ENCODE data around the gene ATP9A. TPM values are rescaled to one million over a fixed set of nuclear protein-coding genes. Genes with fewer than 3 reads are reported as not detected.

Gene ATP9A
- total RNA-seq, 1 experiment from 2014 or later, result 0.20 TPM

DNA sequence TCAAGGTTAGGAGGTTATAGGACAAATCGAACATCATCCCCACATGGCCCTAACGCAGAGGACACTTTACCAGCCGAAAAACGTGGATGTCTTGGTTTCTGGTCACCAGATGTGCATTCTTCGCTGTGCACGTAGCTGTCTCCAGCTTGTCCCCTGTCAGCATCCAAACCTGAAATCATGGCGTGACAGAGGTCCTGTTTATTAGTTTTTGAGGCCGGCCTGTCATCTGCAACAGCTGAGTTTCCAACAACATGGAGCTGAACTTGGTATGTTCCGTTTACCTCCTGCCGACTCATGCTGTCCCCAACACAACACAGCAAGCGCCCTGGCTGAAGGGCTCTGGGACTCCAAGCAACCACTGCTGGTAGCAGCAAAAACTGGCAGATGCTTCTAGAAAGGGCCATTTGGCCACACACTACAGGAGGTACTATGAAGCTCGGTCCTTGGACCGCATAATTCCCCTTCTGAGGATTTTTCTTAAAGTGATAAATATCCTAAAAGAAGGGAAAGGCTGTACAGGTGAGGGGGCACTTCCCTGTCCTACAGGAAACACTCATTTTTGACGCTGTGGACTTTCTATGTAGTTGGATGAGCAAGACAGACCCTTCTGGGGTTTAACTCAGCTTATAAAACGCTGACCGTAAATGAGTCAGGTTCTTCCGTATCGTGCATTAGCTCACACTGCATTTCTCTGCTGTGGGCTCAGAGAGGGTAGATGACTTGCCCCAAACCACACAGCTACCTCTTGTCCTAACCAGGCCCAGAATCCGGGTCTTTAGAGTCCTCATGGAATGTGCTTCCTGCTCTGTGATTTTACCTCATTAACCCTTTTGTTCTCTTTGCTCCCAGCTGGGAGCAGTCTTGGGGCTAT, 146.0 kb downstream of the ATP9A start:
- H3K36me3 ChIP-seq, result no peaks in the 10 kb centered on the region
- peaks cover 27% of the 10 kb centered on the region for H3K27me3 ChIP-seq
- no peak overlapping the region for H3K27ac ChIP-seq
- H3K4me3 ChIP-seq, result no peak overlapping the region
- H3K4me1 ChIP-seq, result no peaks in the 10 kb centered on the region
- no peaks in the 10 kb centered on the region for H3K9me3 ChIP-seq (replicated peaks)
- DNase-seq, result no peak

GRCh38 chr20:51620432-51620831, 147.8 kb downstream of the ATP9A start:
- no peaks in the 10 kb centered on the region for H3K36me3 ChIP-seq

GRCh38 chr20:51616060-51616459, 152.1 kb downstream of the ATP9A start:
- no peaks in the 10 kb centered on the region for H3K4me1 ChIP-seq
- H3K9me3 ChIP-seq (replicated peaks), result no peaks in the 10 kb centered on the region
- no peak for DNase-seq
- H3K27ac ChIP-seq, result no peak overlapping the region
- H3K27me3 ChIP-seq, result peaks cover 18% of the 10 kb centered on the region; the same call in 1 of the 2 replicates
- no peak overlapping the region for H3K4me3 ChIP-seq
- H3K36me3 ChIP-seq, result no peaks in the 10 kb centered on the region

More at GRCh38 chr20:51620432-51620831, 147.8 kb downstream of the ATP9A start:
- Histone ChIP-seq H3K9me3 (replicated peaks) (no peaks in the 10 kb centered on the region), H3K4me3 (no peak overlapping the region), H3K4me1 (no peaks in the 10 kb centered on the region), H3K27ac (no peak overlapping the region), H3K27me3 (peaks cover 33% of the 10 kb centered on the region)
- no peak for DNase-seq

GRCh38 chr20:51614687-51615086, 153.5 kb downstream of the ATP9A start:
- Histone ChIP-seq H3K27ac (no peak overlapping the region), H3K4me3 (no peak overlapping the region), H3K27me3 (peaks cover 15% of the 10 kb centered on the region), H3K4me1 (no peaks in the 10 kb centered on the region), H3K9me3 (replicated peaks) (no peaks in the 10 kb centered on the region), H3K36me3 (no peaks in the 10 kb centered on the region)
- DNase-seq, result no peak

DNA sequence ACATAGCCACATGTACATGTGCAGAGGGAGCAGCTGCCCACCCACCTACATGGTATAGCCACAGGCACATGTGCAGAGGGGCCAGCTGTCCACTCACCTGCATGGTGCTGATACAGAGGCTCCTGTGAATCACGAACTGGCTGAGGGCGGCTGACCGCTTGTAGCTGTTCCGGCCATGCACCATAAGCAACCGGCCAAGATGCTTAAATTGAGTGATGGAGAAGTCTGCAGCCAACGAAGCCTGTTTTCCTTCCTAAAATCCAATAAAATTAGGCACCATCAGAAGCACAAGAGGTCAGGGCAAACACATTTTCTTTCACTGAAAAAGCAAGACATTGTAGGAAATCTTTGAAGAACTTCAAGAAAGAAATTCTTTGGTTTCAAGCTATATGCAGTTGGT, 154.6 kb downstream of the ATP9A start:
- Histone ChIP-seq H3K36me3 (no peaks in the 10 kb centered on the region), H3K4me1 (no peaks in the 10 kb centered on the region), H3K27ac (no peak overlapping the region), H3K27me3 (peaks cover 15% of the 10 kb centered on the region), H3K4me3 (no peak overlapping the region), H3K9me3 (replicated peaks) (no peaks in the 10 kb centered on the region)
- no peak for DNase-seq

- Histone ChIP-seq H3K4me3 (no peak overlapping the region), H3K4me1 (no peaks in the 10 kb centered on the region)
These were observed 155.3 kb downstream of the ATP9A start for GRCh38 chr20:51612896-51613295.

DNA sequence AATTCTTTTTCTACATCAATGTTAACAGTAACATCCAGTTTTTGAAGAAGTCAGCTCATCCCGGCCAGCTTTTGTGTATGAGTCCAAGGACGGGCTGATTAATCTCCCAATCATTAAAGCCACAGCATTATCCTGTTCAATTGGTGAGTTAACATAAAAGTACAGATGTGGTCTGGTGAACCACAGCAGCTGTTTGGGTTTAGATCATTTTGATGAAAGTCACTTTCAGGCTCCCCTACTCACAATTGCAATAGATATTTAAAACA, 156.6 kb downstream of the ATP9A start:
- Histone ChIP-seq H3K4me3 (no peak overlapping the region), H3K9me3 (replicated peaks) (no peaks in the 10 kb centered on the region), H3K27ac (no peak overlapping the region), H3K4me1 (no peaks in the 10 kb centered on the region), H3K27me3 (peaks cover 13% of the 10 kb centered on the region), H3K36me3 (no peaks in the 10 kb centered on the region)
- no peak for DNase-seq

More at GRCh38 chr20:51612896-51613295, 155.3 kb downstream of the ATP9A start:
- Histone ChIP-seq H3K27ac (no peak overlapping the region), H3K27me3 (peaks cover 18% of the 10 kb centered on the region), H3K9me3 (replicated peaks) (no peaks in the 10 kb centered on the region), H3K36me3 (no peaks in the 10 kb centered on the region)
- DNase-seq, result no peak

GRCh38 chr20:51610761-51611624, 157.2 kb downstream of the ATP9A start:
- DNase-seq, result no peak
- Histone ChIP-seq H3K9me3 (replicated peaks) (no peaks in the 10 kb centered on the region), H3K27me3 (peaks cover 16% of the 10 kb centered on the region), H3K4me1 (no peaks in the 10 kb centered on the region), H3K4me3 (no peak overlapping the region), H3K36me3 (no peaks in the 10 kb centered on the region), H3K27ac (no peak overlapping the region)

DNA sequence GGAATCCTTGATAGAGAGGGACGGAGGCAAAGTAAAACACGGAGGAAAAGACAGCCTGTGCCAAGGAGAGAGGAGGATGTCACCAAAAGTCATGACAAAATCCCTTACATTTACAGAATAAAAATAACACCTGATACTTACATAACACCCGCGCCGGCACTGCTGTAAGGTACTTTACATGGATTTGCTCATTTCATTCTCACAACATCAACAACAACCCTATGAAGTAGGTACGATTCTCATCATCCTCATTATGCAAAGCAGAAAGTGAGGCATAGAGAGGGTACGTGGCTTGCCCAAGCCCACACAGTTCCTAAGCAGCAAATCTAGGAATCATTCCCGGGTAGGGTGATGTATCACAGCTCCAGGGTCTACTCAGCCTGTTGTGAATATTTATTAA, 158.1 kb downstream of the ATP9A start:
- Histone ChIP-seq H3K9me3 (replicated peaks) (no peaks in the 10 kb centered on the region), H3K27me3 (peaks cover 12% of the 10 kb centered on the region), H3K4me1 (no peaks in the 10 kb centered on the region), H3K4me3 (no peak overlapping the region), H3K27ac (no peak overlapping the region), H3K36me3 (no peaks in the 10 kb centered on the region)
- no peak for DNase-seq

- Histone ChIP-seq H3K27ac (no peak overlapping the region), H3K36me3 (no peaks in the 10 kb centered on the region), H3K4me3 (no peak overlapping the region), H3K9me3 (replicated peaks) (no peaks in the 10 kb centered on the region), H3K27me3 (peaks cover 17% of the 10 kb centered on the region), H3K4me1 (peaks cover 3% of the 10 kb centered on the region; the same call in 1 of the 2 replicates)
- no peak for DNase-seq
These were observed 158.9 kb downstream of the ATP9A start for GRCh38 chr20:51609251-51609650.

DNA sequence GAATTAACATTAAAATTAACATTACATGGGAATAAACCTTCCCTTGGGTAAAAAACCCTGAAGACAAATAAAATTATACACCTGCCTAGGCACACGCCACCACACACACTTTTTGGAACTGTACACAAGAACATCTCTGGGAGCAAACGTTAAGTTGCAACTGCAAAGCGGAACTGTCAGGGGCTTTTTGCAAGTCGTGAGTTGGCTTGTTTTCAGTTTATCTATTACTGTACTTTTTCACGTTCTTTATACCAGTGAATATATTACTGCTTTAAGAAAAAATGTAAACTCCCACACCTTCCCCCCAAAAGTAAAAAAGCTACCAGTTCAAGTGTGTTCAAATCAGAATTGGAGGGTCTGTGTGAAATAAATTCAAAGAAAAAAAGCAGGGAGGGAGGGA, 160.1 kb downstream of the ATP9A start:
- Histone ChIP-seq H3K27me3 (peaks cover 15% of the 10 kb centered on the region), H3K36me3 (no peaks in the 10 kb centered on the region)
- DNase-seq, result no peak

DNA sequence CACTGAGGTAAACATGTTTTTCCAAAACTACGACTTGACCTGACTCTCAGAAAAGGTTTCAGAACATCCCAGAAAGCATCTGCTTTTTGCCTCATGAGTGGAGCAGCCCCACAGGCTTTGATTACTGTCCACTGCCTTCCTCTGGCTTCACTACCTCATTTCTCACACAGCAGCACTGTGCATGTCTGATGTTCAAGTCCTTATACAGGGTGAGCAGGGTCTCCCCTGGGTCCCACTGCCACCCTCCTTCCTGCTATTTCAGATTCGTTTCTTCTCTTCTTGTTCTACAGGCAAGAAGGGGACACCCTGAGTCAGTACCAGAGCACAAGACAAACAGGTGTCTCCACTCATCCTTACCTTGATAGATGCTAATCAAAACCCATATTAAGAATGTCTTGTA, 161.0 kb downstream of the ATP9A start:
- Histone ChIP-seq H3K27ac (no peak overlapping the region), H3K9me3 (replicated peaks) (no peaks in the 10 kb centered on the region), H3K27me3 (peaks cover 16% of the 10 kb centered on the region), H3K36me3 (no peaks in the 10 kb centered on the region), H3K4me1 (peaks cover 3% of the 10 kb centered on the region; the same call in 1 of the 2 replicates), H3K4me3 (no peak overlapping the region)
- no peak for DNase-seq

More for the DNA sequence above, 160.1 kb downstream of the ATP9A start:
- no peak overlapping the region for H3K4me3 ChIP-seq
- H3K4me1 ChIP-seq, result peaks cover 3% of the 10 kb centered on the region; the same call in 1 of the 2 replicates
- H3K27ac ChIP-seq, result no peak overlapping the region
- H3K9me3 ChIP-seq (replicated peaks), result no peaks in the 10 kb centered on the region

- Histone ChIP-seq H3K27ac (no peak overlapping the region), H3K4me1 (peaks cover 3% of the 10 kb centered on the region; the same call in 1 of the 2 replicates), H3K27me3 (peaks cover 38% of the 10 kb centered on the region), H3K9me3 (replicated peaks) (no peaks in the 10 kb centered on the region), H3K36me3 (no peaks in the 10 kb centered on the region), H3K4me3 (no peak overlapping the region)
- DNase-seq, result no peak
These were observed 163.3 kb downstream of the ATP9A start for GRCh38 chr20:51604851-51605250.

- H3K27me3 ChIP-seq, result peaks cover 56% of the 10 kb centered on the region
- DNase-seq, result no peak
- peaks cover 3% of the 10 kb centered on the region; the same call in 1 of the 2 replicates for H3K4me1 ChIP-seq
- H3K9me3 ChIP-seq (replicated peaks), result no peaks in the 10 kb centered on the region
- H3K27ac ChIP-seq, result no peak overlapping the region
- no peaks in the 10 kb centered on the region for H3K36me3 ChIP-seq
- no peak overlapping the region for H3K4me3 ChIP-seq
These were observed 166.1 kb downstream of the ATP9A start for GRCh38 chr20:51602131-51602530.

DNA sequence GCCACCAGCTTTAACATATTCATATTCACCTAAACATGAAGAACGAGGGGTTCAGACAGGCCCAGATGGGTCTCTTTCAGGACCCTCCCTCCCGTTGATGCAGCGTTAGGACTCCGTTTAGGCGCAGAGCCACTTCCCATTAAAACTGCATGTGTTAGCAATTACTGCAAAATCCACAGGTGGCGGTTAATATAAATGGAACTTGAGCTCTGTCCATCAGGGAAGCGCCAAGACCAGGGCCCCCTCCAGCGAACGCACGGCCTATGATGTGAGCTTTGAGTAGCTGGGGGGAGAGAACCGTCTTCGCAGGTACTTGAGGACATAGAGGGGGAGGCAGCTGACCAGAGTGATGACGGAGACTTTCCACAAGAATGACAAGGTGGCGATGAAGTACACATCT, 167.2 kb downstream of the ATP9A start:
- no peaks in the 10 kb centered on the region for H3K36me3 ChIP-seq
- no peak overlapping the region for H3K27ac ChIP-seq
- H3K4me3 ChIP-seq, result no peak overlapping the region
- H3K9me3 ChIP-seq (replicated peaks), result no peaks in the 10 kb centered on the region
- H3K4me1 ChIP-seq, result peaks cover 3% of the 10 kb centered on the region; the same call in 1 of the 2 replicates
- peaks cover 61% of the 10 kb centered on the region for H3K27me3 ChIP-seq
- DNase-seq, result no peak
